VCaP (cell line): Measurements from ENCODE around the gene F13A1.

ENCODE experiments used
- H3K27ac ChIP-seq: fragments of 450-650 bp; 2 replicates; pipeline ENCODE4 v1.5.1; 2017
- CTCF ChIP-seq: fragments of 450-650 bp; conservative IDR thresholded peaks from 2 replicates; pipeline ENCODE4 v1.5.1; 2017; ENCODE audit warnings: mild to moderate bottlenecking, moderate library complexity

F13A1 gene

DNA sequence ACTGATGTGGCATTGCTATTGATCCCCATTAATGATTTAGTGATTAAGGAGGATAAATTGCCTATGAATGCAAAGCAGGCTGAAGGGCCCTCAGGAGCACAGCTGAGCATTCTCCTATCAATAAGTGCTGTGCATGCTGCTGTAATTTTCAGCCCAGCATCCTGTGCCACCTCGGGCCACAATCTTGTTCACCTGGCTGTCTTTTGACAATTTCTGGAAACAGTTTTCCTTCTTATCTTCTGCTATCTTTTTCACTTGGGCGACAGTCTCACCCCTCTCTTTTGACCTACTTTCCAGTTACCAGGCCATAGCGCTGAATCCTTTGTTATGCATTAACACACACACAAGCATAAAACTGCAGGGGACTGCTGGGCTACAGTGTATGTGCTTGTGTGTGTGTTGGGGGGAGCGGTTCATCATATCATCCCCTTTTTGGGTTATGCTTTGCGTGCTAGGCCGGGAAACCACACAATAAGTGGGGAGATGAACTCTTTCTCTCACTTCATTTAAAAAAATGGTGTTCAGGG, 60.2 kb downstream of the F13A1 start:
- H3K27ac ChIP-seq, result peak overlapping the region; percentile 56
- no peak for TF ChIP-seq CTCF

DNA sequence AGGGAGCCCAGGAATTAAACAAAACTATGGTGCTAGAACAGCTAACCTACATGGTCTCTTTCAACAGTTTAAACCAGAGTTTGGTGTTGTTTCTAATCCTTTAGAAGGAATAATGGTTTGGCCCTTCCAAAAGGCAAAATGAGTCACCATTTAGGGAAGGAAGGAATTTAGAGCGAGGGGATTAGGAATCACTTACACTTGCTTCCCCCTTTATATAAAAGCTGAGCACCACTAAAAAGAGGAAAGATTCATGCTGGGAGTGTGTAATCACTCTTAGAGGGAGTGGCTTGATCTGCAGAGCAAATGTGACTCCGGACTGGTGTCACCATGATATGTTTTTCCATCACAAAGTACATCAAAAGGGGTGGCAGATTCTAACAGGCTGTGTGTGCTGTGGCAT, 63.6 kb downstream of the F13A1 start:
- TF ChIP-seq CTCF, result no peak
- no peak overlapping the region for H3K27ac ChIP-seq

DNA sequence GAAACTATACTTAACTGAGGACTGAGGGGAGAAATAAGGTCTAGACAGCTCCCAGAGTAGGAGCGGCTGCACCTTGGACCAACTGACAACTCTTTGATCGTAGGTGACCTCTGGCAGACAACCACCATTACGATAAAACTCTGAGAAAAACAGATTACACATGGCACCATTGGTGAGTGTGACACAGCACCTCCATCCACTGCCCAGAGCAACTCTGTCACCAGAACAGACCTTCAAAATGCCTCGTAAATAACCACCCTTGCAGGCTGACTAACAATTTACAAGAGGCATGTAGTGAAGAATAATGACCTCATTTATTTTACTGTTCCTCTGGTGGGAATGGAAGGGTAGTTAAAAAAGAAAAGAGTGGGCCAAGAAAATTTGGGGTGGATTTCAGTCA, 64.2 kb downstream of the F13A1 start:
- no peak for TF ChIP-seq CTCF
- no peak overlapping the region for H3K27ac ChIP-seq

GRCh38 chr6:6251555-6252280, 68.7 kb downstream of the F13A1 start:
- no peak for TF ChIP-seq CTCF

DNA sequence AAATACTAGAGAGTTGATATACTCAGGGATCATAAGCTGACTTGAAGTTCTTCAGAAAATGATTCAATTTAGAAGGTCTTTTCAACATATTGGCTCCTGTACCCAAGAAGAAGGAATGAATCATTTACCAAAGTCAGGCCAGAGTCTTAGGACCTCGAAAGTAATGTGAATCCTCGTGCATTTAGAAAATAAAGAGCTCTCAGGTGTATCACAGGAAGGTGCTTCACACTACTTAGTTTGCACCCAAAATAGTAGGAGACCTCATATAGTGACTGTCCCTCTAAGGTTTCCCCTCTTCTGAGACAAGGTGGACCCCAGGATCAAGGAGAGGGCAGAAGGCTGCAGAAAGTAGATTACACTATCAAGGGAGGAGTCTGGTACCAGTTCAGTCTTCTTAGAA, 71.8 kb downstream of the F13A1 start:
- no peak overlapping the region for H3K27ac ChIP-seq
- TF ChIP-seq CTCF, result no peak

More at GRCh38 chr6:6251555-6252280, 68.7 kb downstream of the F13A1 start:
- no peak overlapping the region for H3K27ac ChIP-seq

DNA sequence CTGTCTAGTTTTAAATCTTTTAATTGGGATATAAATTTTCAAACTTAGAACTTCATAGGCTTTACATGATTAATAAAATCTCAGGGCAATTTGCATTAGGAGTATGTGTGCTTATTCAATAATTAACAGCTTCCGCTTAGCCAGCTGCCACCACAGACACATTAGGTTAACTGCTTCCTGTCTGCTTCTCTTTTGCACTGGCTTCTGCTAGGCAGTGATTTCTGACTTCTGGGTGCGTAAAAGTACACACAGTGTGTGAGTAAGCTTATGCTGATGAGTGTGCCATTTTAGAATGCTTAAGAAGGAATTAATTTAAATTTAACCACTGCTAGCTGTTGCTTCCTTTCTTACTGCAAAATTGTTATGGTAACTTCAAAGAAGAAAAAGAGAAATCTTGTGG, 73.9 kb downstream of the F13A1 start:
- TF ChIP-seq CTCF, result no peak

GRCh38 chr6:6244624-6245023, 75.8 kb downstream of the F13A1 start:
- no peak overlapping the region for H3K27ac ChIP-seq
- TF ChIP-seq CTCF, result no peak

More for the DNA sequence above, 73.9 kb downstream of the F13A1 start:
- no peak overlapping the region; the same call in 1 of the 2 replicates for H3K27ac ChIP-seq
